Suprapubic skin (tissue), 4 donors: ENCODE measurements around the gene MICU1. TPM values are rescaled to one million over a fixed set of nuclear protein-coding genes. Genes with fewer than 3 reads are reported as not detected.
A peak's percentile ranks its signal among the peaks of the same experiment; 100 is the strongest.

Experiments
- DNase-seq, 2 donors: peaks; one replicate each; pipeline ENCODE4 v3.0.0-alpha.2; 2019; ENCODE audit warnings: low spot score in 2 of 2
- H3K27ac ChIP-seq: fragments of 200-600 bp; sonication (generic); one replicate; pipeline ENCODE4 v1.5.1; 2019
- H3K27me3 ChIP-seq: fragments of 200-600 bp; sonication (generic); one replicate; pipeline ENCODE4 v1.5.1; 2019
- H3K36me3 ChIP-seq: fragments of 200-600 bp; sonication (generic); one replicate; pipeline ENCODE4 v1.5.1; 2019
- H3K4me1 ChIP-seq: fragments of 200-600 bp; sonication (generic); one replicate; pipeline ENCODE4 v1.5.1; 2019
- H3K4me3 ChIP-seq: fragments of 200-600 bp; sonication (generic); one replicate; pipeline ENCODE4 v1.5.1; 2019; ENCODE audit warnings: mild to moderate bottlenecking
- H3K9me3 ChIP-seq: fragments of 200-600 bp; sonication (generic); one replicate; pipeline ENCODE4 v1.5.1; 2019
- CTCF ChIP-seq, 2 donors: fragments of 200-600 bp in 1 of 2; fragments of 450-650 bp in 1 of 2; sonication (generic) in 1 of 2; IDR thresholded peaks; one replicate each; pipeline ENCODE4 v1.5.1; 2016 to 2019; ENCODE audit warnings: antibody characterized with exemption in 2 of 2, mild to moderate bottlenecking in 1 of 2, moderate library complexity in 1 of 2
- EP300 ChIP-seq: sonication (generic); formaldehyde crosslinking; IDR thresholded peaks from one replicate; pipeline ENCODE4 v1.6.1; 2017; ENCODE audit warnings: antibody characterized with exemption
- POLR2A ChIP-seq, 2 donors: fragments of 450-650 bp; IDR thresholded peaks; one replicate each; pipeline ENCODE4 v1.6.1; 2017; ENCODE audit warnings: antibody characterized with exemption in 2 of 2, mild to moderate bottlenecking in 2 of 2, moderate library complexity in 2 of 2
- POLR2AphosphoS5 ChIP-seq, 3 donors: sonication (generic); formaldehyde crosslinking; IDR thresholded peaks; one replicate each; pipeline ENCODE4 v1.6.1; 2017; ENCODE audit warnings: antibody characterized with exemption in 3 of 3
- WGBS: methylation state at CpG from one replicate; pipeline ENCODE4 v1.1.5; 2018; 5-methylcytosine and 5-hydroxymethylcytosine counted together
- total RNA-seq, 4 donors: library from RNA; depleted of rRNA; stranded (reverse); fragments of >200 nt; gene quantifications; one replicate each; pipeline ENCODE4 v1.1.0, GENCODE V29; 2016

MICU1 gene
- total RNA-seq, 4 donors from 2014 or later: 34.1 to 37.6 (median 35.6) TPM

GRCh38 chr10:72611783-72612182, 14.1 kb downstream of the MICU1 start:
- peak overlapping the region; percentile 15 for H3K4me3 ChIP-seq
- peaks cover 12% of the 10 kb centered on the region for H3K4me1 ChIP-seq
- DNase-seq: no peak
- no peak for TF ChIP-seq CTCF (IDR thresholded peaks at IDR 0.05)
- no peak for TF ChIP-seq POLR2AphosphoS5 (IDR thresholded peaks at IDR 0.05)
- no peak for TF ChIP-seq EP300
- no peak for TF ChIP-seq POLR2A (IDR thresholded peaks at IDR 0.05)
- H3K27me3 ChIP-seq: no peaks in the 10 kb centered on the region
- H3K36me3 ChIP-seq: no peaks in the 10 kb centered on the region
- H3K27ac ChIP-seq: no peak overlapping the region
- no peaks in the 10 kb centered on the region for H3K9me3 ChIP-seq
- WGBS: 70% methylated on average over 5 of the region's 5 CpGs

GRCh38 chr10:72610466-72610865, 15.4 kb downstream of the MICU1 start:
- no peak overlapping the region for H3K4me3 ChIP-seq
- no peaks in the 10 kb centered on the region for H3K27me3 ChIP-seq
- WGBS: 83% methylated on average over 1 of the region's 1 CpG
- no peaks in the 10 kb centered on the region for H3K36me3 ChIP-seq
- peaks cover 12% of the 10 kb centered on the region for H3K4me1 ChIP-seq
- H3K27ac ChIP-seq: no peak overlapping the region
- no peak for TF ChIP-seq CTCF (IDR thresholded peaks at IDR 0.05)
- TF ChIP-seq POLR2A (IDR thresholded peaks at IDR 0.05): no peak
- no peak for TF ChIP-seq EP300
- H3K9me3 ChIP-seq: no peaks in the 10 kb centered on the region
- DNase-seq: no peak

GRCh38 chr10:72605122-72605521, 20.8 kb downstream of the MICU1 start:
- Histone ChIP-seq H3K36me3 (no peaks in the 10 kb centered on the region), H3K4me1 (no peaks in the 10 kb centered on the region), H3K9me3 (no peaks in the 10 kb centered on the region), H3K27ac (no peak overlapping the region), H3K4me3 (no peak overlapping the region), H3K27me3 (no peaks in the 10 kb centered on the region)
- no peak for DNase-seq
- TF ChIP-seq POLR2AphosphoS5 (IDR thresholded peaks at IDR 0.05) (no peak), POLR2A (IDR thresholded peaks at IDR 0.05) (no peak), CTCF (IDR thresholded peaks at IDR 0.05) (no peak), EP300 (no peak)
- WGBS: 51% methylated on average over 3 of the region's 3 CpGs

- no peak overlapping the region for H3K4me3 ChIP-seq
- H3K4me1 ChIP-seq: no peaks in the 10 kb centered on the region
Observed at GRCh38 chr10:72601144-72601543, 24.7 kb downstream of the MICU1 start.

More at GRCh38 chr10:72601144-72601543, 24.7 kb downstream of the MICU1 start:
- Histone ChIP-seq H3K27ac (no peak overlapping the region), H3K9me3 (no peaks in the 10 kb centered on the region), H3K27me3 (no peaks in the 10 kb centered on the region), H3K36me3 (no peaks in the 10 kb centered on the region)
- TF ChIP-seq POLR2AphosphoS5 (IDR thresholded peaks at IDR 0.05) (no peak), EP300 (no peak), CTCF (IDR thresholded peaks at IDR 0.05) (no peak), POLR2A (IDR thresholded peaks at IDR 0.05) (no peak)
- 86% methylated on average over 2 of the region's 2 CpGs for WGBS
- no peak for DNase-seq
